ENCODE data around the gene LIM2. TPM values are rescaled to one million over a fixed set of nuclear protein-coding genes. Genes with fewer than 3 reads are reported as not detected.

The LIM2 gene
- total RNA-seq, 3 donors from 2014 or later (not counting 1 experiment from before 2014, with no cell fraction given) = 5.9 to 10.3 (median 8.5) TPM

- H3K27me3 ChIP-seq (ENCODE audit: control insufficient read depth, insufficient read depth, low read length) = no peaks in the 10 kb centered on the region
- no peaks in the 10 kb centered on the region for H3K9me3 Mint-ChIP-seq
- peak within 1 kb of the TSS; percentile 96 for H3K27ac ChIP-seq (ENCODE audit: low read length)
- H3K9me3 ChIP-seq (ENCODE audit: control insufficient read depth, insufficient read depth, low read length) = no peaks in the 10 kb centered on the region
- no peak for TF ChIP-seq CTCF (IDR thresholded peaks at IDR 0.05)
- ATAC-seq (peak; percentile 67 to 83 (median 70)), DNase-seq (peak; percentile 82 to 87)
- H3K4me3 Mint-ChIP-seq = peak within 1 kb of the TSS; percentile 98
- H3K4me1 ChIP-seq (ENCODE audit: control insufficient read depth, insufficient read depth, low read length) = peaks cover 87% of the 10 kb centered on the region
- H3K4me3 ChIP-seq (ENCODE audit: low read length) = peak within 1 kb of the TSS; percentile 95
- WGBS (ENCODE audit: insufficient coverage) = 13% methylated on average over 3 of the region's 9 CpGs
- peaks cover 18% of the 10 kb centered on the region for H3K36me3 Mint-ChIP-seq
- H3K4me1 Mint-ChIP-seq = peaks cover 65 to 78% of the 10 kb centered on the region in 2 donors
- H3K27ac Mint-ChIP-seq = peak within 1 kb of the TSS; percentile 88 to 94
- intact Hi-C loops (cut with micrococcal nuclease) = loop anchor here (1.0 kb wide), 3 partner anchors 14 to 68 kb away; partner anchors contain the start of gene LIM2
- H3K36me3 ChIP-seq (ENCODE audit: control insufficient read depth, insufficient read depth, low read length) = peaks cover 7% of the 10 kb centered on the region
- no peaks in the 10 kb centered on the region for H3K27me3 Mint-ChIP-seq (ENCODE audit: low read depth in 2 of 2)
These were observed 14.9 kb downstream of the LIM2 start, which contains the start of gene NKG7 for GRCh38 chr19:51372649-51373504. Gene NKG7, minus strand, starts transcription at chr19:51372654. Its CDS starts 119 bp downstream, at chr19:51372535.

- Histone ChIP-seq H3K27ac (ENCODE audit: low read length) (peak overlapping the region; percentile 96), H3K36me3 (ENCODE audit: control insufficient read depth, insufficient read depth, low read length) (peaks cover 7% of the 10 kb centered on the region), H3K4me1 (ENCODE audit: control insufficient read depth, insufficient read depth, low read length) (peaks cover 93% of the 10 kb centered on the region), H3K9me3 (ENCODE audit: control insufficient read depth, insufficient read depth, low read length) (no peaks in the 10 kb centered on the region), H3K27me3 (ENCODE audit: control insufficient read depth, insufficient read depth, low read length) (no peaks in the 10 kb centered on the region), H3K4me3 (ENCODE audit: low read length) (peak overlapping the region; percentile 95)
- Mint-ChIP-seq H3K36me3 (peaks cover 18% of the 10 kb centered on the region), H3K4me1 (peaks cover 65 to 85% of the 10 kb centered on the region in 2 donors), H3K27ac (peak overlapping the region; percentile 88 to 94), H3K27me3 (ENCODE audit: low read depth in 2 of 2) (no peaks in the 10 kb centered on the region), H3K9me3 (no peaks in the 10 kb centered on the region), H3K4me3 (peak overlapping the region; percentile 98)
- intact Hi-C loops (cut with micrococcal nuclease) = loop anchor here (1.0 kb wide), 1 partner anchor 22 kb away; no protein-coding TSS in a partner anchor
- ATAC-seq = no peak
- WGBS (ENCODE audit: insufficient coverage) = 28% methylated on average over 18 of the region's 18 CpGs
- no peak for TF ChIP-seq CTCF (IDR thresholded peaks at IDR 0.05)
- DNase-seq = peak in 1 of 2 donors; percentile 35
These were observed 15.6 kb downstream of the LIM2 start for GRCh38 chr19:51372021-51372648.

- DNase-seq = no peak
- Histone ChIP-seq H3K4me3 (ENCODE audit: low read length) (peak overlapping the region; percentile 95), H3K9me3 (ENCODE audit: control insufficient read depth, insufficient read depth, low read length) (no peaks in the 10 kb centered on the region), H3K27me3 (ENCODE audit: control insufficient read depth, insufficient read depth, low read length) (no peaks in the 10 kb centered on the region), H3K36me3 (ENCODE audit: control insufficient read depth, insufficient read depth, low read length) (peaks cover 7% of the 10 kb centered on the region), H3K4me1 (ENCODE audit: control insufficient read depth, insufficient read depth, low read length) (peaks cover 95% of the 10 kb centered on the region), H3K27ac (ENCODE audit: low read length) (peak overlapping the region; percentile 96)
- no peaks in the 10 kb centered on the region for H3K9me3 Mint-ChIP-seq
- peak overlapping the region; percentile 98 for H3K4me3 Mint-ChIP-seq
- no peaks in the 10 kb centered on the region for H3K27me3 Mint-ChIP-seq (ENCODE audit: low read depth in 2 of 2)
- peaks cover 66 to 85% of the 10 kb centered on the region in 2 donors for H3K4me1 Mint-ChIP-seq
- no peak for TF ChIP-seq CTCF (IDR thresholded peaks at IDR 0.05)
- 39% methylated on average over 8 of the region's 8 CpGs for WGBS (ENCODE audit: insufficient coverage)
- peaks cover 18% of the 10 kb centered on the region for H3K36me3 Mint-ChIP-seq
- peak overlapping the region; percentile 88 to 94 for H3K27ac Mint-ChIP-seq
- no peak for ATAC-seq
- intact Hi-C loops (cut with micrococcal nuclease) = no loop called here
These were observed 16.5 kb downstream of the LIM2 start for GRCh38 chr19:51371186-51371690.

All from natural killer cell (primary cell).